T-helper 1 cell (primary cell): Measurements from ENCODE around the gene PLPPR3.
"Not testable (repeated sequence)": the region's sequence is repeated elsewhere in the genome, so short reads cannot be mapped to it uniquely, and the experiment has no call there.

Experiments
- DNase-seq, 5 donors: peaks; one replicate each; pipeline ENCODE4 v3.0.0-alpha.2; 2012 to 2020
- total RNA-seq, 4 donors: gene quantifications; one replicate each; lab custom pipeline; 2026; lab: John Stamatoyannopoulos, UW

The PLPPR3 gene
- total RNA-seq: 0 reads per million in 4 donors

DNA sequence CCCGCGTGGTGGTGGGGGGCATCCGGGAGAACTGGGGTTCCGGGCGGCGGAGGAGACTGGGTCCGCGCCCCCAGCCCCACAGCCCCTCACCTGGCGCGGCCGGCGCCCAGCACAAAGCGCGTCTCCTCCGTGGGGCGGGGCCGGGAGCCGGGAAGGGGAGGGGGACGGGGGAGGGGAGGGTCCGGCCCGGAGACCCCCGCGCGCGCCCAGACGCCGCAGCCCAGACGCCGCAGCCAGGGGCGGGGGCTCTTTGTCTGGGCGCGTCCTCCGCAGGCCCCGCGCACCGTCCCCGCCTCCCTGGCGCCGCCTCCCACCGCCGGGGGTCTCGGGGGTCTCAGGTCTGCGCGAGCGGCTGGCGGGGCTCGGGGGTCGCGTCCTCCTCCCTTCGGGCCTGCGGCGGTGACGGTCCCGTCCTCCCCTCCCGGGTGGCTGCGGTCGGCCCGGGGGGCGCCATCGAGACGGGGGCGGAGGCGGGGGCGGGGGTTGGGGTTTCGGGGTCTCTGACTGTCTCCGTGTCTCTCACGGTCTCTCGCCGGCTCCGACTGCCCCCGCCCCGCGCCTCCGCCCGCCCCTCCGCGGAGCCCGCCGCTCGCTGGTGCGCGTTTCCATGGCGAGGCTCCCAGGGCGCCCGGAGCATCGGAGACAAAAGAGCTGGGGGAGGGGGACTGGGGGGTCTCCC, at the start of gene PLPPR3:
Gene PLPPR3 (minus strand): TSS at position 131 of the 679 bp plus-strand sequence. CDS start 396 bp downstream, outside the sequence.
- DNase-seq: no peak

DNA sequence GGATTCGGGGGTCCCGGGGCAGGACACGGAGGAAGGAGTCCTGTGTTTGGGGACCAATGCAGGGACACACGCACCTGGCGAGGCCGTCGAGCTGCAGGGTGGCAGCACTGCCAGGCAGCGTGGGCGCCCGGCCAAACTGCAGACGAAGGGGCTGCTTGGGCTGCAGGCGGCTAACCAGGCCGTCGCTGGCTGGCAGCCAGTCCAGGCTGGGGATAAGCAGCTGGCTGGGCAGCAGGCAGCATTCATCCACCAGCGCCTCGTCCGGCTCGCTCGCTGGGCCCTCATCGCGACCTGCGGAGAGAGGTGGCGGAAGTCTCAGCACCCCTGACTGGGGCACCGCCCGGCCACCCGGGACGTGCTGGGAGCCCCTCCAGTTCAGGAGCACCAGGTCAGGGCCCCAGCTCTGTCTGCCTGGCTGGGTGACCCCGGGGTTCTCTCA, 49.2 kb upstream of the PLPPR3 start:
- no peak for DNase-seq

DNA sequence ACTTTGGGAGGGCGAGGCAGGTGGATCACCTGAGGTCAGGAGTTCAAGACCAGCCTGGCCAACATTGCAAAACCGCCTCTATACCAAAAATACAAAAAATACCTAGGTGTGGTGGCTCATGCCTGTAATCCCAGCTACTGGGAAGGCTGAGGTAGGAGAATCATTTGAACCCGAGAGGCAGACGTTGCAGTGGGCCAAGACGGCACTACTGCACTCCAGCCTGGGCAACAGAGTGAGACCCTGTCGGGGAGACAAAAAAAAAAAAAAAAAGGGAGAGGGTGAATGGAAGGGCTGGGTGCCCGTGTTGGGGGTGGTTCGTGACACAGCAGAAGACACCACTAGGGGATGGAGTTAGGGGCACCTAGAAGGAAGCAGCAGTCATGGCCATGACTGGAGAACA, 48.6 kb upstream of the PLPPR3 start:
- DNase-seq: no peak

GRCh38 chr19:869245-870177, 47.8 kb upstream of the PLPPR3 start:
- no peak for DNase-seq

- DNase-seq: no peak
These were observed 46.9 kb upstream of the PLPPR3 start for GRCh38 chr19:868458-869244.

DNA sequence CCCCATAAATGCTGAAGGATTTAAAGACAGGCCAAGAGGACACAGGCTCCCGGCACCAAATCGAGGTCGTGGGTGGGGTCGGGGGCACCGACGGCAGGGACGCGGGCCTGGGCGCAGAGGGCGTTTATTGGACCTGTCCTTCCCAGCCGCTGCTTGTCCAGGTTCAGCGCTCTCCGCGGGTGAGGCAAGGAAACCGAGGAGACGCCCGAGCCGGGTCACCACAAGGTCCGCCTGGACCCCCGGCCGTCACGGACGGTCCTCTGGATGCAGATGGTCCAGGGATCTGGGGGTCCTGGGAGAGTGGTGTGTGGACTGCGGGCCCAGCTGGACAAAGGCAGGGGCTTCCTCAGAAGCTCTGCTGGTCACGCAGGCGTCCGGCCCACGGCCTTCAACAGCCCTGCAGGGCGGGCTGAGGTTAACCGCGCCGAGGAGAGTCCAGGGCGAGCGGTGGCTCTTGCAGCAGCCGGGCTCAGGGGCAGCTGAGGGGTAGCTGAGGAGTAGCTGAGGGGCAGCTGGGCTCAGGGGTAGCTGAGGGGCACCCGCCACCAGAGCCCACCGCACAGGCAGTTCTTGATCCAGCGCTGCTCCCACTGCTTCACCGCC, 46.2 kb upstream of the PLPPR3 start:
- no peak for DNase-seq

- DNase-seq: no peak
These were observed 45.6 kb upstream of the PLPPR3 start for GRCh38 chr19:867301-867793.

- DNase-seq: no peak
These were observed 45.1 kb upstream of the PLPPR3 start for GRCh38 chr19:866769-867300.

DNA sequence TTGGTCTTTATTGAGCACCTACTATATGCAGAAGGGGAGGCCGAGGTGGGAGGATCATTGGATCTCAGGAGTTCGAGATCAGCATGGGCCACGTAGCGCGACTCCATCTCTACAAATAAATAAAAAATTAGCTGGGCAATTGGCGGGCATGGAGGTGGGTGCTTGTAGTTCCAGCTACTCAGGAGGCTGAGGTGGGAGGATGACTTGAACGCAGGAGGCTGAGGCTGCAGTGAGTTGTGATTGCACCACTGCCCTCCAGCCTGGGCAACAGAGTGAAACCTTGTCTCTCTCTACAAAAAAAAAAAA, 41.5 kb upstream of the PLPPR3 start:
- no peak for DNase-seq

DNA sequence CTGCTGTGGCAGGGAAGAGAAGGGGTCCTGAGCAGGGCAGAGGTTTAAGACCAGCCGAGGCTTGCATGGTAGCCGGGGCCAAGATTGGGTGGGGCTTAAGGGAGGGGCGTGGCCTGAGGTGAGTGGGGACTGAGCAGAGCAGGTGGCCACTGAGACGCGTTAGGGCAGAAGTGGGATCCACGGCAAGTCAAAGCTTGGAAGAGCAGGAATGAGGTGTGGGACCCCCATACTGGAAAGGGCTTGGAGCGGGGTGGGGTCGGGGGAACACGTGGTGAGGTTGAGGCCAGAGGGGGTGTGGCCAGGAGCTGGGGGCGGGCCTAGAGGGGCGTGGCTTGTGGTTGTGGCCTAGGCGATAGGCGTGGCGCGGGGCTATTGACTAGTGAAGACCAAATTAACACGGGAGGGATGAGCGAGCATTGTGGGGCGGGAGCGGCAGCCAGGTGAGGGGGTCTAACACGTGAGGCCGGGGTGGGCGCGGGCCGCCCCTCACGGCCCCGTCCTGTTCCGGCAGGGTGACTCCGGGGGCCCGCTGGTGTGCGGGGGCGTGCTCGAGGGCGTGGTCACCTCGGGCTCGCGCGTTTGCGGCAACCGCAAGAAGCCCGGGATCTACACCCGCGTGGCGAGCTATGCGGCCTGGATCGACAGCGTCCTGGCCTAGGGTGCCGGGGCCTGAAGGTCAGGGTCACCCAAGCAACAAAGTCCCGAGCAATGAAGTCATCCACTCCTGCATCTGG, 41.0 kb upstream of the PLPPR3 start:
- peak; percentile 59 to 83 (median 73) for DNase-seq

GRCh38 chr19:861756-862580, 40.2 kb upstream of the PLPPR3 start:
- peak; percentile 41 to 78 (median 65) for DNase-seq

- DNase-seq: no peak
These were observed 39.5 kb upstream of the PLPPR3 start for GRCh38 chr19:861141-861755.

DNA sequence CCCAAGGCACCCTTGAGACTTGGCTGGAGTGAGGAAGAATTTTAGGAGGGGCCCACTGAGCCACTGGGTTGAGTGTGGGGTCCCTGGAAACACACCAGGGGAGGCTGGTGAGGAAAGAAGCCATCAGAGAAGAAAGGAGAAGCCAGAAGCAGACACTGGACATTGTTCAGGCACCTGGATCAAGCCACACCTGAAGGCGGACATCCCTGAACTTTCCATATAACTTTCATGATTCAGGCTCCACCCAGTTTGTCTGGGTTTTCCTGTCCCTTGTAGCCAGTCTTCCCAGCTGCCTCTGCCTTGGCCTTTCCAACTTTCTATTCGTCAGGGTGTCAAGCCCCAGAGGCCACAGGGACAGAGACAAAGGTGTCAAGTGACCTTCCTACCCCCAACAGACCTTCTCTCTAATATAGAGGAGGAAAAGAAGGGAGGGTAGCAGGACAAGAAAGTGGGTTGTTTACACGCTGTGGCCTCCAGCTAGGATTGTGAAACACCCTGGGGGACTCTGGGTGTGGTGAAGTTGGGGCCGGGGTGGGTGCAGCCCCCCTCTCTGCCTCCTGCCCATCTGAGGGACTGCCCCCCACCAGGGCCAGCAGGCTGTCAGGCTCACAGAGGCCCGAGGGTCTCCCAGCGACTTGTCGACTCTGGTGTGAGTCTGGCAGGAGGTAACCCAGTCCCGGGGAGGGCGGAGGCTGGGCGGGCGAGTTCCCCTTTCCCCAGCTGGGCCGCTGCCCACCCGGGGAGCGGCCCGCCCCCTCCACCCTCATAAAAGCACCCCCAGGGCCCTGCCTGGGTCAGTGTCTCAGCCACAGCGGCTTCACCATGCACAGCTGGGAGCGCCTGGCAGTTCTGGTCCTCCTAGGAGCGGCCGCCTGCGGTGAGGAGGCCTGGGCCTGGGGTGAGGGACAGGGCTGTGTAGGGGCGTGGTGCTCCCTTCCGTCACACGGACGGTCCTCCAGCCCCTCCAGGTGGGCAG, 37.4 kb upstream of the PLPPR3 start, which contains the start of gene CFD:
Gene CFD (plus strand): TSS at position 797 of the 976 bp plus-strand sequence. CDS start 26 bp downstream, at position 823.
- no peak for DNase-seq

DNA sequence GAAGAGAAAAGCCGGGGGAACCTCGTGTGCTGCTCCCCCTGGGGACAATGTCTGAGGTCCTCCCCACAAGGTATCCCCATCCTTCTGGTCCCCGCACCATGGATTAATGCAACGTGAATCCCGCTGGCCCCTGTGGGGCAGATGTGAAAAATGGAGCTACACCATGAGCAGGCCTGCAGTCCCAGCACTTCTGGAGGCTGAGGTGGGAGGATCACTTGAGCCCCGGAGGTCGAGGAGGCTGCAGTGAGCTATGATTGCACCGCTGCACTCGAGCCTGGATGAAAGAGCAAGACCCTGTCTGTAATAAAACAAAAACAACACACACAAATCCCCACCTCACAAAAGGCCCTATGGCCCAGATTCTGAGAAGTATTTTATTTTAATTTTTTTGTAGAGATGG, 36.5 kb upstream of the PLPPR3 start:
- no peak for DNase-seq

GRCh38 chr19:855566-856120, 33.9 kb upstream of the PLPPR3 start:
- no peak for DNase-seq

DNA sequence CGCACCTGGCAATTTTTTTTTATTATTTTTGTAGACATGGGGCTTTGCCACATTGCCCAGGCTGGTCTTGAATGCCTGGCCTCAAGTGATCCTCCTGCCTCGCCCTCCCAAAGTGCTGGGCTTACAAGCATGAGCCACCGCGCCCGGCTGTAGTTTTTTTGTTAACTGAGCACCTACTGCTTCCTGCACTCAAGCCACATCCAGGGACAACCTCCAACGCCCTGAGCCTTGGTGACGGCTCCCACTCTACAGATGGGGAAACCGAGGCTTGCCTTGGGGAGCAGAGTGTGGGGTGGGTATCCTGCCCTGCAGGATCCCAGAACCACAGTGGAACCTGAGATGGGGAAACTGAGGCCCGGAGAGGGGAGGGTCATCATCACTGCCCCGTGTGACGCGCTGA, 33.4 kb upstream of the PLPPR3 start:
- DNase-seq: no peak

GRCh38 chr19:854549-854948, 32.8 kb upstream of the PLPPR3 start:
- no peak for DNase-seq

- DNase-seq: not testable (repeated sequence)
These were observed 32.0 kb upstream of the PLPPR3 start for GRCh38 chr19:853614-854220.
